Liver (tissue), 9 donors: Measurements from ENCODE around the gene LURAP1L. TPM values are rescaled to one million over a fixed set of nuclear protein-coding genes. Genes with fewer than 3 reads are reported as not detected.

Experiments used
- DNase-seq: peaks from one replicate; pipeline ENCODE4 v3.0.0-alpha.2; 2017; ENCODE audit warnings: low spot score
- H3K27ac ChIP-seq, 2 donors: one replicate each; pipeline ENCODE4 v1.7.0; 2013; ENCODE audit warnings: inconsistent platforms in 2 of 2, low read length in 2 of 2, control low read depth in 1 of 2, low read depth in 1 of 2, mild to moderate bottlenecking in 1 of 2
- H3K27me3 ChIP-seq, 4 donors: one replicate each; pipeline versions ENCODE4 v1.6.1 to v1.7.0; 2013; ENCODE audit warnings: low read length in 3 of 4, inconsistent platforms in 1 of 4, mild to moderate bottlenecking in 1 of 4, moderate library complexity in 1 of 4; ENCODE audit not compliant: control insufficient read depth in 4 of 4, insufficient read depth in 4 of 4
- H3K36me3 ChIP-seq, 4 donors: one replicate each; pipeline versions ENCODE4 v1.6.1 to v1.7.0; 2013; ENCODE audit warnings: low read length in 3 of 4, mild to moderate bottlenecking in 3 of 4, low read depth in 1 of 4, moderate library complexity in 1 of 4; ENCODE audit not compliant: control insufficient read depth in 4 of 4, insufficient read depth in 3 of 4
- H3K4me1 ChIP-seq, 4 donors: one replicate each; pipeline versions ENCODE4 v1.6.1 to v1.7.0; 2013; ENCODE audit warnings: low read length in 3 of 4, mild to moderate bottlenecking in 3 of 4, moderate library complexity in 1 of 4; ENCODE audit not compliant: control insufficient read depth in 4 of 4, insufficient read depth in 4 of 4
- H3K4me3 ChIP-seq, 3 donors: one replicate each; pipeline versions ENCODE4 v1.6.1 to v1.7.0; 2013; ENCODE audit warnings: low read length in 3 of 3, control low read depth in 1 of 3, low read depth in 1 of 3, mild to moderate bottlenecking in 1 of 3
- H3K9ac ChIP-seq, 2 donors: one replicate each; pipeline ENCODE4 v1.7.0; 2013; ENCODE audit warnings: low read length in 2 of 2, mild to moderate bottlenecking in 2 of 2, moderate library complexity in 2 of 2, control low read depth in 1 of 2, low read depth in 1 of 2
- H3K9me3 ChIP-seq, 4 donors: one replicate each; pipeline versions ENCODE4 v1.6.1 to v1.7.0; 2013; ENCODE audit warnings: low read length in 3 of 4; ENCODE audit not compliant: control insufficient read depth in 4 of 4
- ATF3 ChIP-seq: IDR thresholded peaks from 2 replicates; pipeline ENCODE4 v1.6.1; 2016; ENCODE audit warnings: antibody characterized with exemption
- CTCF ChIP-seq: fragments of 150-350 bp; IDR thresholded peaks from 2 replicates; pipeline ENCODE4 v1.5.1; 2017; ENCODE audit warnings: improper control_type of control experiment, low read depth, low read length; ENCODE audit not compliant: missing input control
- EGR1 ChIP-seq, 2 donors: IDR thresholded peaks; 2 replicates each; pipeline ENCODE4 v1.6.1; 2016 to 2018; ENCODE audit warnings: antibody characterized with exemption in 2 of 2, low read depth in 2 of 2
- FOXA1 ChIP-seq: IDR thresholded peaks from 2 replicates; pipeline ENCODE4 v1.6.1; 2016; ENCODE audit warnings: antibody characterized with exemption
- FOXA2 ChIP-seq: IDR thresholded peaks from 2 replicates; pipeline ENCODE4 v1.6.1; 2016; ENCODE audit warnings: antibody characterized with exemption
- GABPA ChIP-seq, 2 donors: IDR thresholded peaks in 1 of 2; conservative IDR thresholded peaks in 1 of 2; 2 replicates each; pipeline ENCODE4 v1.6.1; 2016; ENCODE audit warnings: antibody characterized with exemption in 2 of 2, mild to moderate bottlenecking in 1 of 2, moderate library complexity in 1 of 2
- HNF4A ChIP-seq, 2 donors: conservative IDR thresholded peaks; 2 replicates each; pipeline ENCODE4 v1.6.1; 2016; ENCODE audit warnings: antibody characterized with exemption in 2 of 2, mild to moderate bottlenecking in 2 of 2
- HNF4G ChIP-seq: IDR thresholded peaks from 2 replicates; pipeline ENCODE4 v1.6.1; 2016; ENCODE audit warnings: antibody characterized with exemption
- JUND ChIP-seq, 2 donors: IDR thresholded peaks; 2 replicates each; pipeline ENCODE4 v1.6.1; 2016; ENCODE audit warnings: antibody characterized with exemption in 2 of 2
- NR2F2 ChIP-seq: IDR thresholded peaks from 2 replicates; pipeline ENCODE4 v1.6.1; 2016; ENCODE audit warnings: antibody characterized with exemption
- RAD21 ChIP-seq, 2 donors: IDR thresholded peaks; 2 replicates each; pipeline ENCODE4 v1.6.1; 2016; ENCODE audit warnings: antibody characterized with exemption in 2 of 2, mild to moderate bottlenecking in 2 of 2
- REST ChIP-seq: IDR thresholded peaks from 2 replicates; pipeline ENCODE4 v1.6.1; 2016; ENCODE audit warnings: antibody characterized with exemption, mild to moderate bottlenecking
- RXRA ChIP-seq, 2 donors: IDR thresholded peaks; 2 replicates each; pipeline ENCODE4 v1.6.1; 2017 to 2018; ENCODE audit warnings: antibody characterized with exemption in 2 of 2, mild to moderate bottlenecking in 1 of 2
- SP1 ChIP-seq: IDR thresholded peaks from 2 replicates; pipeline ENCODE4 v1.6.1; 2018; ENCODE audit warnings: antibody characterized with exemption, mild to moderate bottlenecking
- YY1 ChIP-seq: IDR thresholded peaks from 2 replicates; pipeline ENCODE4 v1.6.1; 2016; ENCODE audit warnings: antibody characterized with exemption, mild to moderate bottlenecking
- WGBS: extraction: QIAGEN DNeasy Blood & Tissue Kit; methylation state at CpG from one replicate; pipeline ENCODE4 v1.1.7; 2013; 5-methylcytosine and 5-hydroxymethylcytosine counted together
- polyA plus RNA-seq, 2 donors: library from polyadenylated mRNA; stranded (reverse) in 1 of 2; unstranded in 1 of 2; fragments of 200-250 nt in 1 of 2; fragments of >200 nt in 1 of 2; fragmentation: Nextera tagmentation in 1 of 2; extraction: Ambion mirVana in 1 of 2; gene quantifications; one replicate each; pipeline versions ENCODE4 v1.2.1 to v1.2.3, GENCODE V29; 2013 to 2015
- total RNA-seq, 2 donors: library from RNA; depleted of rRNA; stranded (reverse); fragments of >200 nt; gene quantifications; one replicate each; pipeline ENCODE4 v1.2.3, GENCODE V29; 2014
- TF ChIP-seq, protein P1 (sequence below): IDR thresholded peaks from 2 replicates; pipeline ENCODE4 v1.6.1; 2016; ENCODE audit warnings: antibody characterized with exemption
- TF ChIP-seq, protein P2 (sequence below): IDR thresholded peaks from 2 replicates; pipeline ENCODE4 v1.6.1; 2016; ENCODE audit warnings: antibody characterized with exemption
- donor health status: healthy.
- donor health status: healthy.
- donor health status: healthy.
- donor health status: healthy.
- donor health status: healthy.

Gene LURAP1L
- total and polyA plus RNA-seq, 4 donors: 4.2 to 18.6 (median 8.9) TPM

DNA sequence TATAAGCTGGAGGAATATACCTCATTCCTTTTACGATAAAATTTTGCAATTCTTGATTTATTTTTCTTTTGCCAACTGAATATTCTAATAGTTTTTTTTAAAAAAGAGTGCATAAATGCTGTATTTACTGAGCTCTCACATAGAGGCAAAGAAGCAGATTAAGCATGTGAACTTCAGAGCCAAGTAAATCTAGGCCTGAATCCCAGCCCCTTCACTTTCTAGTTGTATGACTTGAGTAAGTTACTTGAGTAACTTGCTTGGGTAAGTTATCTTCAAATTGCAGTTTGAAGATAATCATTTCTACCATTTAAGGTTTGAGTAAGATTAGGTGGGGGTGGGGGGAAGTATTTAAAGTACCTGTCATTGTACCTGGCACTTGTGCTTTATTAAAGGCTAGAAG is 21.8 kb downstream of the LURAP1L start:
- 83% methylated on average over 1 of the region's 1 CpG for WGBS
- Histone ChIP-seq H3K36me3 (no peaks in the 10 kb centered on the region), H3K9ac (no peak overlapping the region), H3K4me1 (peaks cover 0 to 7% (median 4%) of the 10 kb centered on the region in 4 donors), H3K9me3 (no peaks in the 10 kb centered on the region), H3K27me3 (no peaks in the 10 kb centered on the region), H3K27ac (no peak overlapping the region), H3K4me3 (no peak overlapping the region)
- TF ChIP-seq HNF4A (conservative IDR thresholded peaks at IDR 0.05): no peak
- TF ChIP-seq, protein P1, sequence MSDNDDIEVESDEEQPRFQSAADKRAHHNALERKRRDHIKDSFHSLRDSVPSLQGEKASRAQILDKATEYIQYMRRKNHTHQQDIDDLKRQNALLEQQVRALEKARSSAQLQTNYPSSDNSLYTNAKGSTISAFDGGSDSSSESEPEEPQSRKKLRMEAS: no peak
- TF ChIP-seq ATF3: no peak
- TF ChIP-seq CTCF: no peak
- no peak for TF ChIP-seq JUND (IDR thresholded peaks at IDR 0.05)
- no peak for TF ChIP-seq FOXA2
- TF ChIP-seq FOXA1: no peak
- no peak for TF ChIP-seq SP1
- TF ChIP-seq REST: no peak
- TF ChIP-seq RAD21 (IDR thresholded peaks at IDR 0.05): no peak
- no peak for TF ChIP-seq RXRA (IDR thresholded peaks at IDR 0.05)
- TF ChIP-seq GABPA (IDR thresholded peaks at IDR 0.05 in 1 of 2, conservative IDR thresholded peaks at IDR 0.05 in 1 of 2): no peak
- no peak for DNase-seq

- TF ChIP-seq FOXA1 (no peak), NR2F2 (no peak), ATF3 (no peak), HNF4A (conservative IDR thresholded peaks at IDR 0.05) (no peak), GABPA (IDR thresholded peaks at IDR 0.05 in 1 of 2, conservative IDR thresholded peaks at IDR 0.05 in 1 of 2) (no peak), YY1 (no peak), REST (no peak), EGR1 (IDR thresholded peaks at IDR 0.05; ENCODE audit: low read depth in 2 of 2) (no peak), HNF4G (no peak), CTCF (no peak)
- TF ChIP-seq, protein P1: no peak
- TF ChIP-seq, protein P2, sequence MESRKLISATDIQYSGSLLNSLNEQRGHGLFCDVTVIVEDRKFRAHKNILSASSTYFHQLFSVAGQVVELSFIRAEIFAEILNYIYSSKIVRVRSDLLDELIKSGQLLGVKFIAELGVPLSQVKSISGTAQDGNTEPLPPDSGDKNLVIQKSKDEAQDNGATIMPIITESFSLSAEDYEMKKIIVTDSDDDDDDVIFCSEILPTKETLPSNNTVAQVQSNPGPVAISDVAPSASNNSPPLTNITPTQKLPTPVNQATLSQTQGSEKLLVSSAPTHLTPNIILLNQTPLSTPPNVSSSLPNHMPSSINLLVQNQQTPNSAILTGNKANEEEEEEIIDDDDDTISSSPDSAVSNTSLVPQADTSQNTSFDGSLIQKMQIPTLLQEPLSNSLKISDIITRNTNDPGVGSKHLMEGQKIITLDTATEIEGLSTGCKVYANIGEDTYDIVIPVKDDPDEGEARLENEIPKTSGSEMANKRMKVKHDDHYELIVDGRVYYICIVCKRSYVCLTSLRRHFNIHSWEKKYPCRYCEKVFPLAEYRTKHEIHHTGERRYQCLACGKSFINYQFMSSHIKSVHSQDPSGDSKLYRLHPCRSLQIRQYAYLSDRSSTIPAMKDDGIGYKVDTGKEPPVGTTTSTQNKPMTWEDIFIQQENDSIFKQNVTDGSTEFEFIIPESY: no peak
- Histone ChIP-seq H3K4me3 (no peak overlapping the region), H3K36me3 (no peaks in the 10 kb centered on the region), H3K9me3 (no peaks in the 10 kb centered on the region), H3K27ac (no peak overlapping the region), H3K9ac (no peak overlapping the region), H3K4me1 (peaks cover 0 to 7% (median 4%) of the 10 kb centered on the region in 4 donors), H3K27me3 (no peaks in the 10 kb centered on the region)
- WGBS: 89% methylated on average over 1 of the region's 1 CpG
- no peak for DNase-seq
These were observed 22.2 kb downstream of the LURAP1L start for GRCh38 chr9:12797037-12797436.
